ENCODE results near the gene SHKBP1.
"Not testable (repeated sequence)": the region's sequence is repeated elsewhere in the genome, so short reads cannot be mapped to it uniquely, and the experiment has no call there.

The SHKBP1 gene

GRCh38 chr19:40616178-40616577 lies 39.5 kb downstream of the SHKBP1 start:
- no peak for DNase-seq

GRCh38 chr19:40616941-40617340 lies 40.3 kb downstream of the SHKBP1 start:
- no peak for DNase-seq

- DNase-seq, result no peak
Observed at GRCh38 chr19:40617961-40618360, 41.3 kb downstream of the SHKBP1 start.

GRCh38 chr19:40619333-40620160 lies 42.9 kb downstream of the SHKBP1 start:
- no peak for DNase-seq

- DNase-seq, result no peak
Observed at GRCh38 chr19:40620161-40620485, 43.5 kb downstream of the SHKBP1 start.

- DNase-seq, result no peak
Observed at GRCh38 chr19:40621283-40621682, 44.6 kb downstream of the SHKBP1 start.

- DNase-seq, result no peak
Observed at GRCh38 chr19:40621966-40622772, 45.5 kb downstream of the SHKBP1 start.

- no peak for DNase-seq
Observed at GRCh38 chr19:40622773-40623075, 46.1 kb downstream of the SHKBP1 start.

- peak; percentile 92 for DNase-seq
Observed at GRCh38 chr19:40623403-40624251, 47.0 kb downstream of the SHKBP1 start.

GRCh38 chr19:40624369-40625153 lies 47.9 kb downstream of the SHKBP1 start:
- not testable (repeated sequence) for DNase-seq

GRCh38 chr19:40625406-40626120 lies 48.9 kb downstream of the SHKBP1 start:
- DNase-seq, result no peak

GRCh38 chr19:40626918-40627317 lies 50.2 kb downstream of the SHKBP1 start:
- no peak for DNase-seq

GRCh38 chr19:40627486-40628279 lies 51.0 kb downstream of the SHKBP1 start:
- DNase-seq, result no peak

GRCh38 chr19:40629346-40629745 lies 52.7 kb downstream of the SHKBP1 start:
- no peak for DNase-seq

GRCh38 chr19:40630571-40631160 lies 54.0 kb downstream of the SHKBP1 start:
- DNase-seq, result no peak

- no peak for DNase-seq
Observed at GRCh38 chr19:40632311-40633036, 55.8 kb downstream of the SHKBP1 start.

- no peak for DNase-seq
Observed at GRCh38 chr19:40633207-40633606, 56.5 kb downstream of the SHKBP1 start.

- no peak for DNase-seq
Observed at GRCh38 chr19:40638327-40638726, 61.7 kb downstream of the SHKBP1 start.

- DNase-seq, result no peak
Observed at GRCh38 chr19:40639638-40639982, 62.9 kb downstream of the SHKBP1 start.

GRCh38 chr19:40640744-40641143 lies 64.1 kb downstream of the SHKBP1 start:
- no peak for DNase-seq
